ENCODE results near the gene PPIA. TPM values are rescaled to one million over a fixed set of nuclear protein-coding genes. Genes with fewer than 3 reads are reported as not detected.
"Not testable (repeated sequence)": the region's sequence is repeated elsewhere in the genome, so short reads cannot be mapped to it uniquely, and the experiment has no call there.

PPIA gene
- total RNA-seq, 1 experiment from 2014 or later, result 3,047 TPM

DNA sequence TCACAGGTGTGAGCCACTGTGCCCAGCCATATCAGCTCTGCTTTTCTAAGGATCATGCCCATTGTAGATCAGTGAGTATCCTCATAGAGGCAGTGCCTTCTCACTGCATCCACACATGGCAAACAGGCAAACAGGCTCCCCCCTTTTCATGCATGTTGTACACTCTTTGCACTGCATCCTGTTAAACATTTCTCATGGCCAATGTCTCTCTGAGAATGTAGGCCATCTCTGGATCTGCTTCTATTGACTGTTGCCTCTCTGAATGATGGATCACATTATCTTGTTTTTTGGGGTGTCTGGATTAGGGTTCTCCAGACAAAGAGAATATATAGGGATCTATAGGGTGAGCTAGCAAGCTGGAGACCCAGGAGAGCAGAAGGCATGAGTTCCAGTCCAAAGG lies 13.1 kb upstream of the PPIA start:
- H3K4me3 ChIP-seq (ENCODE audit: low read depth, low read length, poor library complexity, severe bottlenecking), result no peak overlapping the region
- H3K36me3 ChIP-seq (ENCODE audit: insufficient read depth, low read length, poor library complexity, severe bottlenecking), result no peaks in the 10 kb centered on the region
- ChIA-PET CTCF (no interaction called here), POLR2A (ENCODE audit: low non-redundant PET) (no interaction called here)
- intact Hi-C loops (cut with micrococcal nuclease; ENCODE audit: unreplicated experiment), result no loop called here
- H3K27me3 ChIP-seq (replicated peaks; ENCODE audit: insufficient read depth, low read depth, low read length, poor library complexity), result no peaks in the 10 kb centered on the region
- no peaks in the 10 kb centered on the region for H3K9me3 ChIP-seq (ENCODE audit: low read depth, low read length, poor library complexity, severe bottlenecking)
- TF ChIP-seq, protein P1, sequence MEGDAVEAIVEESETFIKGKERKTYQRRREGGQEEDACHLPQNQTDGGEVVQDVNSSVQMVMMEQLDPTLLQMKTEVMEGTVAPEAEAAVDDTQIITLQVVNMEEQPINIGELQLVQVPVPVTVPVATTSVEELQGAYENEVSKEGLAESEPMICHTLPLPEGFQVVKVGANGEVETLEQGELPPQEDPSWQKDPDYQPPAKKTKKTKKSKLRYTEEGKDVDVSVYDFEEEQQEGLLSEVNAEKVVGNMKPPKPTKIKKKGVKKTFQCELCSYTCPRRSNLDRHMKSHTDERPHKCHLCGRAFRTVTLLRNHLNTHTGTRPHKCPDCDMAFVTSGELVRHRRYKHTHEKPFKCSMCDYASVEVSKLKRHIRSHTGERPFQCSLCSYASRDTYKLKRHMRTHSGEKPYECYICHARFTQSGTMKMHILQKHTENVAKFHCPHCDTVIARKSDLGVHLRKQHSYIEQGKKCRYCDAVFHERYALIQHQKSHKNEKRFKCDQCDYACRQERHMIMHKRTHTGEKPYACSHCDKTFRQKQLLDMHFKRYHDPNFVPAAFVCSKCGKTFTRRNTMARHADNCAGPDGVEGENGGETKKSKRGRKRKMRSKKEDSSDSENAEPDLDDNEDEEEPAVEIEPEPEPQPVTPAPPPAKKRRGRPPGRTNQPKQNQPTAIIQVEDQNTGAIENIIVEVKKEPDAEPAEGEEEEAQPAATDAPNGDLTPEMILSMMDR (conservative IDR thresholded peaks at IDR 0.05; ENCODE audit: low read depth, low read length), result no peak
- TF ChIP-seq EZH2 (IDR thresholded peaks at IDR 0.05; ENCODE audit: borderline replicate concordance, low read depth, low read length, poor library complexity, severe bottlenecking), result no peak
- DNase-seq (ENCODE audit: low spot score), result no peak
- no peaks in the 10 kb centered on the region for H3K4me1 ChIP-seq (ENCODE audit: insufficient read depth, low read length, poor library complexity, severe bottlenecking)
- BruUV-seq (replicated peaks), result no TSS peak
- no peak overlapping the region for H3K27ac ChIP-seq (ENCODE audit: low read depth, low read length, poor library complexity, severe bottlenecking)

DNA sequence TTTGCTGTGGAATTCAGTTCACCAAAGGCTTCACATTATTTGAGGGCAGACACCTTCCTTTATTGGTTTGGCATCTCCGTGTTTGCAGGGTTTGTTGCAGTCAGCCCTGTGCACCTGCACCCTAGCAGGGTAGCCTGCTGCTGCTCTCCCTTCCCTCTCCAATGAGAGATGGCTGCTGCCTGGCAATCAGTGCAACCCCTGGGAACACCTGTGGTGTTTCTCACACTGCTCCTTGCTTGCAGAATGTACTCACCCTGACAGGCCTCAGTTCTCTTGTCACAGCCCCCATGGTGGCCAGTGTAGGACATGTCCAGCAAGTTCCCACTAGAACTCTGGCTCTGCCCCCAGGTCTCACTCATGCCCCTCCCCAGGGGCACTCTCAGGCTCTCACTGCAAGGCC lies 12.1 kb upstream of the PPIA start:
- ChIA-PET POLR2A (ENCODE audit: low non-redundant PET) (no interaction called here), CTCF (no interaction called here)
- intact Hi-C loops (cut with micrococcal nuclease; ENCODE audit: unreplicated experiment), result no loop called here
- Histone ChIP-seq H3K27ac (ENCODE audit: low read depth, low read length, poor library complexity, severe bottlenecking) (no peak overlapping the region), H3K4me3 (ENCODE audit: low read depth, low read length, poor library complexity, severe bottlenecking) (no peak overlapping the region), H3K36me3 (ENCODE audit: insufficient read depth, low read length, poor library complexity, severe bottlenecking) (no peaks in the 10 kb centered on the region), H3K27me3 (replicated peaks; ENCODE audit: insufficient read depth, low read depth, low read length, poor library complexity) (no peaks in the 10 kb centered on the region), H3K4me1 (ENCODE audit: insufficient read depth, low read length, poor library complexity, severe bottlenecking) (no peaks in the 10 kb centered on the region), H3K9me3 (ENCODE audit: low read depth, low read length, poor library complexity, severe bottlenecking) (no peaks in the 10 kb centered on the region)
- DNase-seq (ENCODE audit: low spot score), result no peak
- TF ChIP-seq, protein P1 (conservative IDR thresholded peaks at IDR 0.05; ENCODE audit: low read depth, low read length), result no peak
- TF ChIP-seq EZH2 (IDR thresholded peaks at IDR 0.05; ENCODE audit: borderline replicate concordance, low read depth, low read length, poor library complexity, severe bottlenecking), result no peak
- BruUV-seq (replicated peaks), result no TSS peak

DNA sequence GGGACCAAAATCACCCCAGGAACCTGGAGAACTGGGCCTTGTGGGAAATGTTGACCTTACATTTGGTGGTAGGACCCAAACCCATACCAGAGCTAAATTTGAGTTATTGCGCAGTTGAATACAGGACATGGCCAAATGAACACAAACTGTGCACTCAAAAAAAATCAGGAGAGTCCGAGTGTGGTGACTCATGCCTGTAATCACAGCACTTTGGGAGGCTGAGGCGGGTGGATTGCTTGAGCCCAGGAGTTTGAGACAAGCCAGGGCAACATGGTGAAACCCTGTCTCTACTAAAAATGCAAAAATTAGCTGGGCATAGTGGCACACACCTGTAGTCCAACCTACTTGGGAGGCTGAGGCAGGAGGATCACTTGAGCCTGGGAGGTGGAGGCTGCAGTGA lies 11.3 kb upstream of the PPIA start:
- POLR2A ChIA-PET (ENCODE audit: low non-redundant PET), result interaction anchor here (0.7 kb wide), 1 partner anchor 12 kb away, joined by 3 read pairs; no protein-coding TSS in a partner anchor
- H3K4me3 ChIP-seq (ENCODE audit: low read depth, low read length, poor library complexity, severe bottlenecking); CTCF ChIA-PET; DNase-seq (ENCODE audit: low spot score); BruUV-seq (replicated peaks); H3K9me3 ChIP-seq (ENCODE audit: low read depth, low read length, poor library complexity, severe bottlenecking); H3K36me3 ChIP-seq (ENCODE audit: insufficient read depth, low read length, poor library complexity, severe bottlenecking); H3K27me3 ChIP-seq (replicated peaks; ENCODE audit: insufficient read depth, low read depth, low read length, poor library complexity); H3K4me1 ChIP-seq (ENCODE audit: insufficient read depth, low read length, poor library complexity, severe bottlenecking); H3K27ac ChIP-seq (ENCODE audit: low read depth, low read length, poor library complexity, severe bottlenecking); intact Hi-C loops (cut with micrococcal nuclease; ENCODE audit: unreplicated experiment): not testable (repeated sequence)

DNA sequence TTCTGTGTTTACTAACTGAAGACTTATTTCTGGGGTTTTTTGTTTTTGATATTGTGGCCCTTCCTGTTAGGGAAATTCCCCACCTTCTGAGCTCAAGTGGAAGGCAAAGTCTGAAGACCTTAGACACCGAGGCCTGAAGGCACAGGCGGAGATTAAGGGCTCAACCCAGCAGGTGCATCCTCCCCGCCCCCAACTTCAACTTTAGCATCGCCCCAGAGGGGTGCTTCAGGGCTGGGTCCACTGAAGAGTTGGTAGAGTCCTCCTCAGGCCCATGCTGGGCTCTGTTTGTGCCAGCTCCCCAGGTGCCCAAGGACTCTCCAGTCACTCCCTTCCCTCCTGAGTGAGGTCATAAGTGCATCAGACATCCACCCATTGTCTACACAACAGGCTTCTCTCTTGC lies 9.4 kb upstream of the PPIA start:
- Histone ChIP-seq H3K36me3 (ENCODE audit: insufficient read depth, low read length, poor library complexity, severe bottlenecking) (no peaks in the 10 kb centered on the region), H3K4me1 (ENCODE audit: insufficient read depth, low read length, poor library complexity, severe bottlenecking) (no peaks in the 10 kb centered on the region), H3K4me3 (ENCODE audit: low read depth, low read length, poor library complexity, severe bottlenecking) (no peak overlapping the region), H3K27ac (ENCODE audit: low read depth, low read length, poor library complexity, severe bottlenecking) (no peak overlapping the region), H3K9me3 (ENCODE audit: low read depth, low read length, poor library complexity, severe bottlenecking) (no peaks in the 10 kb centered on the region), H3K27me3 (replicated peaks; ENCODE audit: insufficient read depth, low read depth, low read length, poor library complexity) (no peaks in the 10 kb centered on the region)
- TF ChIP-seq, protein P1 (conservative IDR thresholded peaks at IDR 0.05; ENCODE audit: low read depth, low read length), result no peak
- no peak for TF ChIP-seq EZH2 (IDR thresholded peaks at IDR 0.05; ENCODE audit: borderline replicate concordance, low read depth, low read length, poor library complexity, severe bottlenecking)
- POLR2A ChIA-PET (ENCODE audit: low non-redundant PET), result no interaction called here
- BruUV-seq (replicated peaks), result no TSS peak
- no peak for DNase-seq (ENCODE audit: low spot score)
- CTCF ChIA-PET, result no interaction called here
- intact Hi-C loops (cut with micrococcal nuclease; ENCODE audit: unreplicated experiment), result no loop called here
